ENCODE results near the gene XNDC1N.

DNA sequence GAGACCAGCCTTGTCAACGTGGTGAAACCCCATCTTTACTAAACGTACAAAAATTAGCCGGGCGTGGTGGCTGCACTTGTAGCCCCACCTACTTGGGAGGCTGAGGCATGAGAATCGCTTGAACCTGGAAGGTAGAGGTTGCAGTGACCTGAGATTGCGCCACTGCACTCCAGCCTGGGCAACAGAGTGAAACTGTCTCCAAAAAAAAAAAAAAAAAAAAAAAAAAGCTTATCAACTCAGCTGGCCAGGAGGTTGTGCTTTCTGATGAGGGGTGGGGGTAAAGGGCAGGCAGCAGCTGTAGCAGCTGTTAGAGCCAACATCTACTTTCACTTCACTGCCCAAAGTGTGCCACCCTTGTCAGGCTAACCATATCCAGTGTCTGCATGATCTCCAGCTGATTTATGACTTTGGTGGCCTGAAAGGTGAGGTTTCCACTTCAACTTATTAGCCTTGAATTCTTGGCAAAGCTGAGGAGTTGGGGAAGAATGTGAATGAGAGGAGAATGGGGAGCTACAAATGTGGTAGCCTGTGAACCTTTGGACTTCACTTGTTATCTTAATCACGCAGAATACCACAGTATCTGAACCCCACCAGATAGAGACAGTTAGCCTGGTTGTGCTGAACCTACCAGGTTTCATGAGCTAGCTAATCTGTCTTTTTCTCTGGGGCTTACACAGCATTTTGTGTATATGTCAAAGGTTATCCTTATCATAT lies 20.1 kb upstream of the XNDC1N start:
- no peak for TF ChIP-seq CTCF (IDR thresholded peaks at IDR 0.05)
- TF ChIP-seq POLR2A (IDR thresholded peaks at IDR 0.05), result no peak
